OCI-LY7 (cell line): ENCODE data around the gene FGR.

Source experiments
- EZH2phosphoT487 ChIP-seq: fragments of 200-600 bp; sonication (generic); IDR thresholded peaks from 2 replicates; pipeline ENCODE4 v1.6.1; 2018; ENCODE audit warnings: low read depth, borderline replicate concordance, mild to moderate bottlenecking, mixed run types, antibody characterized with exemption, low read length, moderate library complexity, mixed read lengths
- TF ChIP-seq, protein P1 (sequence below): fragments of 200-600 bp; sonication (generic); conservative IDR thresholded peaks from 2 replicates; pipeline ENCODE4 v1.5.1; 2014; ENCODE audit warnings: mild to moderate bottlenecking, antibody characterized with exemption, low read length, moderate library complexity, mixed read lengths

DNA sequence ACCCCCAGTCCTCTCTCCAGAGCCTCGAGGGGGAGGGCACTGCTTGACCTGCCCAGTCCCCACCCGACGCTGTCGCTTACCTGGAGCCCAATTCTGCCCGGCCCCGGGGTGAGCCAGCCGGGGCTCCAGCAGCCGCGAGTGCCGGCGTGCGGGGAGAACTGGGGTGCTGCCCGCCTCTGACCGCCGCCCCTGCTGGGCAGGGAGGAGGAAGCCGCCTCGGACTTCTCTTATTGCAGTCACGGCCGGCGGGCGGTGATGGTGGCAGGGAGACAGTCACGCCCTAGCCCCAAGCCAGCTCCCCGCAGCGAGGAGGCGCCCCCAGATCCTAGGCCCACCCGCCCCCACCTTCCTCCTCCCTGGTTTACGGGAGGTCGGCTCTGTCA lies at the start of gene FGR:
- TF ChIP-seq, protein P1, sequence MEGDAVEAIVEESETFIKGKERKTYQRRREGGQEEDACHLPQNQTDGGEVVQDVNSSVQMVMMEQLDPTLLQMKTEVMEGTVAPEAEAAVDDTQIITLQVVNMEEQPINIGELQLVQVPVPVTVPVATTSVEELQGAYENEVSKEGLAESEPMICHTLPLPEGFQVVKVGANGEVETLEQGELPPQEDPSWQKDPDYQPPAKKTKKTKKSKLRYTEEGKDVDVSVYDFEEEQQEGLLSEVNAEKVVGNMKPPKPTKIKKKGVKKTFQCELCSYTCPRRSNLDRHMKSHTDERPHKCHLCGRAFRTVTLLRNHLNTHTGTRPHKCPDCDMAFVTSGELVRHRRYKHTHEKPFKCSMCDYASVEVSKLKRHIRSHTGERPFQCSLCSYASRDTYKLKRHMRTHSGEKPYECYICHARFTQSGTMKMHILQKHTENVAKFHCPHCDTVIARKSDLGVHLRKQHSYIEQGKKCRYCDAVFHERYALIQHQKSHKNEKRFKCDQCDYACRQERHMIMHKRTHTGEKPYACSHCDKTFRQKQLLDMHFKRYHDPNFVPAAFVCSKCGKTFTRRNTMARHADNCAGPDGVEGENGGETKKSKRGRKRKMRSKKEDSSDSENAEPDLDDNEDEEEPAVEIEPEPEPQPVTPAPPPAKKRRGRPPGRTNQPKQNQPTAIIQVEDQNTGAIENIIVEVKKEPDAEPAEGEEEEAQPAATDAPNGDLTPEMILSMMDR = no peak
- no peak for TF ChIP-seq EZH2phosphoT487
